Medulla oblongata (tissue), 1 donor: Measurements from ENCODE around the gene HSPA6.
A peak's percentile ranks its signal among the peaks of the same experiment; 100 is the strongest.
"Not testable (repeated sequence)": the region's sequence is repeated elsewhere in the genome, so short reads cannot be mapped to it uniquely, and the experiment has no call there.

Source experiments
- DNase-seq: peaks from one replicate; pipeline ENCODE4 v3.0.0-alpha.2; 2015; ENCODE audit errors: extremely low spot score

Gene HSPA6

DNA sequence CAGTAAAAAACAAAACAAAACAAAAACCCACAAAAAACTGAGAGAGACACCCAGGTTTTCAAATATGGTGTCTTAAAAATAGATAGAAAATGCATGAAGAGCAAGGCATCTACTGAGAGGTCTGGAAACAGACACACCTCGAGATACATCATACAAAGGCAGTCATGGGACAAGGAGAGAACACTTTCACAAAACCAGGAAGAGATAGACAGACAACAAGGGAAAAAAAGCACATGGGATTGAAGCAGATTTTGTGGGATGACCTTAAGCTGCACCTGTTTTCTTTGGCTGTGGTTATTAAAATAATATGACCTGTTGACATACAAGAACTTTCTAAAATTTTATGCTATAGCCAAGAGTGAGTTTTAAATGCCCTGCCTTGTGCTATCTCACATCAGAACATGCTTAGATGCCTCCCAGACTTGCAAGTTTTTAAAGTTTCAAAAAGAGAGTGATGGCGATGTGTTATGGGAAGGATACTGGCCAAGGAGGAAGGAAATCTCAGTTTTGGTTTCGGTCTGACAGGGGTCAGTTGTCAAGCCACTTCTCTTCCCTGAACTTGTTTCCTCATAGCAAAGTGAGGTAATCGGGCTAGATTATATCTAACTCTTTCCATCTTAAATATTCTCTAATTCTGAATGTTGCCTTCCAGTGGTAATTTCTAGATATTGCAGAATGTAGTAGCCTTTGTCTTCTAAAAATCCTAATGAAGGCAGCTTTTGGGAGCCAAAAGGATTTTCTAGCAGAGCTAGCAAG is 36.8 kb downstream of the HSPA6 start:
- DNase-seq = peak; percentile 80

DNA sequence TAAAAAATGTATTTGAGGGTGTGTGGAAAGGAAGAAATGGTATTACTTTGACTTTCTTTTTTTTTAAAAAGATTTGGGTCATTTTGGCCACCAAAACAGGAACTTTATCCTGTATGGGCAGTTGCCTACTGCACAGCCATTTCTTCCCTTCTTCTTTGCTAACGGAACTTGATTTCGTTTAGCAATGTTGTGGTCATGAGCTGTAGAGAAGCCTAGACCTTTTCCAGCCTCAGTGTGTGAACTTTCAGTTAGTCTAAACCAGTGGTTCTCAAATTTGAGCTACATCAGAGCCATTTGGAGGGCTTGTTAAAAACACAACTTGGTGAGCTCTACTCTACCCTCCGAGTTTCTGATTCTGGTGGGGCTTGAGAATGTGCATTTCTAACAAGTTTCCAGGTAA is 38.1 kb downstream of the HSPA6 start:
- DNase-seq = not testable (repeated sequence)

GRCh38 chr1:161563522-161563921 is 39.2 kb downstream of the HSPA6 start:
- DNase-seq = not testable (repeated sequence)

DNA sequence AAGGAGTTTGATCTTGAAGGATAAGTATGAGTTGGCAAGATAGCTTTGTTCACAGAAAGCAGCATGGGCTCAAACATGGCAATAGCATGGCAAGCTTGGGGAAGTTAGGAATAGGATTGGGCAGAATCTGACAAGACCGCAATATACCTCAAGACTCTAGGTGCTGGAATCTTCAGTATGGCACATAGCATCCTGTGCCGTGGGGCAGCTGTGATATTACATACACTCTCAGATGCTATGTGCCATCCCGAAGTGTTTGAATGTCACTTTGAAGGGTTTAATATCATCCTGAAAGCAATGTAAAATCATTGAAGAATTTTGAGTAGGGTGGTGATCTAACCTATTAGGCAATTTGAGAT is 42.2 kb downstream of the HSPA6 start:
- not testable (repeated sequence) for DNase-seq

DNA sequence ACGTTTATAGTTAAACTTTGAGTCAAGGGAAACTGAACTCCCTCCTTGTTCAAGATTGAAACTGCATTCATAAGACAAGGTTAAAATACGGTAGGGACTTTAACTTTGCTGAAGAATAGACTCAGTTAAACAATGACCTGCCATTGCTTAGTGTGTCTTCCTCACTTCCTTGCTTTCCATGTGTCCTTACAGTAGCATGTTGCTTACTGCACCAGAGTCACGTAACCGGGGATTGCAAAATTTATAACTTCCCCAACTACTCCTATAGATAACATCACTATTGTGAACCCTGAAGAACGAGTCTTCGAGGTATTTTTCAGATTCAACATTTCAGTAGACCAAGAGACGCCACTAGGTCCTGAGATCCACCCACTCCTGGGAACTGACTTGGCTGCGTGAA is 47.4 kb downstream of the HSPA6 start:
- not testable (repeated sequence) for DNase-seq
